Measurements from ENCODE around the gene ZBTB47.

The ZBTB47 gene

GRCh38 chr3:42692667-42693529, 39.4 kb downstream of the ZBTB47 start:
- no peak overlapping the region for H3K4me3 ChIP-seq (ENCODE audit: low read length)
- DNase-seq (ENCODE audit: low read depth) = no peak
- TF ChIP-seq, protein P1, sequence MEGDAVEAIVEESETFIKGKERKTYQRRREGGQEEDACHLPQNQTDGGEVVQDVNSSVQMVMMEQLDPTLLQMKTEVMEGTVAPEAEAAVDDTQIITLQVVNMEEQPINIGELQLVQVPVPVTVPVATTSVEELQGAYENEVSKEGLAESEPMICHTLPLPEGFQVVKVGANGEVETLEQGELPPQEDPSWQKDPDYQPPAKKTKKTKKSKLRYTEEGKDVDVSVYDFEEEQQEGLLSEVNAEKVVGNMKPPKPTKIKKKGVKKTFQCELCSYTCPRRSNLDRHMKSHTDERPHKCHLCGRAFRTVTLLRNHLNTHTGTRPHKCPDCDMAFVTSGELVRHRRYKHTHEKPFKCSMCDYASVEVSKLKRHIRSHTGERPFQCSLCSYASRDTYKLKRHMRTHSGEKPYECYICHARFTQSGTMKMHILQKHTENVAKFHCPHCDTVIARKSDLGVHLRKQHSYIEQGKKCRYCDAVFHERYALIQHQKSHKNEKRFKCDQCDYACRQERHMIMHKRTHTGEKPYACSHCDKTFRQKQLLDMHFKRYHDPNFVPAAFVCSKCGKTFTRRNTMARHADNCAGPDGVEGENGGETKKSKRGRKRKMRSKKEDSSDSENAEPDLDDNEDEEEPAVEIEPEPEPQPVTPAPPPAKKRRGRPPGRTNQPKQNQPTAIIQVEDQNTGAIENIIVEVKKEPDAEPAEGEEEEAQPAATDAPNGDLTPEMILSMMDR (conservative IDR thresholded peaks at IDR 0.05; ENCODE audit: low read length) = no peak

DNA sequence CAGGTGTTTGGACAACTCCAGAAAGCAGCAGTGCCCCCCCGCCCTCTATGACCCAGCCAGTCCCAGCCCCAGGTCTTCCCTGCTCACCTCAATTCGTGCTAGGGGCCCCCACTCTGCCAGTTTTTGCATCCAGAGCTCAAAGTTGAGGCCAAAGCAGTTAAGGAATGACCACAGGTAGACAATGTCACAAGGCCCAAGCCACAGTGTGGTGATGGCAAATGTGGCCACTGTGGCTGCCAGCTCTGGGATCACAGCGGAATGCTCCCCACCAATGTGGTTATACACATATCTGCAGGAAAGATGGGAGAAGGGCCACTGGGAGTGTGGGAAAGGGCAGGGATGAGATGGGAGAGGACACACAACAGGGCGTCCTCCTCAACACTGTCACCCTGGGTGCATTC, 40.0 kb downstream of the ZBTB47 start:
- TF ChIP-seq, protein P1 (conservative IDR thresholded peaks at IDR 0.05; ENCODE audit: low read length) = no peak
- no peak for DNase-seq (ENCODE audit: low read depth)
- no peak overlapping the region for H3K4me3 ChIP-seq (ENCODE audit: low read length)

- H3K4me3 ChIP-seq (ENCODE audit: low read length) = no peak overlapping the region
- TF ChIP-seq, protein P1 (conservative IDR thresholded peaks at IDR 0.05; ENCODE audit: low read length) = no peak
These were observed 40.9 kb downstream of the ZBTB47 start for GRCh38 chr3:42694366-42694765.

DNA sequence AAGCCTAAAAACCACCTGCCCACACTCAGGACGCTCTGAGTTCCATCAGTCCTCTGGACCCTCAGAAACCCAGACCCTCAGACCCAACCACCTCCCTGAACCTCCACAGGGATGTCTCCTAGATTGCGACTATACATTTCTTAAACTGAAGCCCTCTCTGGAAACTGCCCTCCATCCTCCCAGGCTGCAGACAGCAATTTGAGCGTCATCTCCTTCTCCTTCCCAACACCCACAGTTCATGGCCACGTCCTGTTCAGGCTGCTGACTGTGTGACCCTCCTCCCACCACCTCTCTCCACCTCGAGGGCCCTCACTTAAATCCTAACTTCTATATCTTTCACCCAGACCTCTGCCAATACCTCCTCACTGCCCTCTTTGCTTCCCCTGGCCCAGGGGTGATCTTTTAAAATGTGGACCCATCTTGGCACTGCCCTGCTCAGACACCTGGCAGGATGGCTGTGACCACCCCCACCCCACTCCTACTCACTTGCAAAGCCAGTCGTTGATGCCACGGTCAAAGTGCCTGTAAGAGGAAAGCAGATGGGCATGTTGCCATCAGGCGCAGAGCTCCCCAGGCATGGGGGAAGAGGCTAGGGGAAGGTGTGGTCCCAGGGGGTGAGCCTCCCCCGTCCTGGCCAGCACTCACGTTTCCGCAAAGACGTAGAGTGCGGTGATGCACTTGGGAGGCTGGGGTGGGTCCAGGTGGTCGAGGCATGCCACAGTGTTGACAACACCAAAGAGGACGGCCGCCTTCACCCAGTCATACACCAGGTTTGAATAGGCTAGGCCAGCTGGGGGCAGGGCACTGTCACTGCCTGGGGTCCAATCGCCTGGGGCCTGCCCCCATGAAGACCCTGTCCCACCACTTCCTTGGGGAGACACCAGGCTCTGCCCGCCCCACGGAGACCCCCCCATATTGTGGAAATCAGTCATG, 43.1 kb downstream of the ZBTB47 start:
- TF ChIP-seq, protein P1 (conservative IDR thresholded peaks at IDR 0.05; ENCODE audit: low read length) = no peak
- no peak overlapping the region for H3K4me3 ChIP-seq (ENCODE audit: low read length)
- no peak for DNase-seq (ENCODE audit: low read depth)

More at GRCh38 chr3:42694366-42694765, 40.9 kb downstream of the ZBTB47 start:
- no peak for DNase-seq (ENCODE audit: low read depth)

- TF ChIP-seq, protein P1 (conservative IDR thresholded peaks at IDR 0.05; ENCODE audit: low read length) = no peak
- H3K4me3 ChIP-seq (ENCODE audit: low read length) = no peak overlapping the region
- no peak for DNase-seq (ENCODE audit: low read depth)
These were observed 44.0 kb downstream of the ZBTB47 start for GRCh38 chr3:42697289-42698051.

DNA sequence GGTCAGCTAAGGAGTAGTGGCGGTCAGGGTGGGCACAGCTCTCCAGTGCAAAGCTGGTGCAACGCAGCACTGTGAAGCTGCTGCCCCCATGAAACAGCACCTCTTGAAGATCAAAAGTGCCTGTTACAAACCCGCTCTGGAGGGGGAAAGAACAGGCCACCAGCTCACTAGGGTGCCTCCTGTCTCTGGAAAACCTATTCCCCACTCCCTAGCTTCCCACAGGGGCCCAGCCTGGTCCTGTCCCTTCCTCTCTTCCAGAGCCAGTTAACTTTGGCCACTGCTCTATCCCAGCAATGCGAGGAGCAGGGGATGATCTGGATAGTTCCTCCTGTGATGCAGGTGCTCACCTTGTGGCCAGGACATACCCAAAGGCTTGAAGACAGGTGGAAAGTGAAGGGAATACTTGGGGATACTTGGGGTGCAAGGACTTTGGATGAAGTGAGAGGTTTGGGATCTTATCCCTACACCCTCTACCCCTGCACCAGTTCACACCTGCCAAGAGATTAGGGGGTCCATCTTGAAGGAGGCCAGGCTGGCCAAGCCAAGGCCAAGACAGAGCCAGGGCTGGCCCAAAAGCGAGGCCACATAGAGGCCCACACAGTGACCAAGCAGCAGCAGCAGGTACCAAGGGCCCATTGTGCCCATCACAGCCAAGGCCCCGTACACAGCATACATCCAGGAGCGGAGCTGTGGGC, 44.9 kb downstream of the ZBTB47 start:
- no peak for DNase-seq (ENCODE audit: low read depth)
- no peak overlapping the region for H3K4me3 ChIP-seq (ENCODE audit: low read length)
- TF ChIP-seq, protein P1 (conservative IDR thresholded peaks at IDR 0.05; ENCODE audit: low read length) = no peak

Data from AG10803 (cell line).